Activated CD4-positive, alpha-beta memory T cell treated with anti-CD3 and anti-CD28 coated beads for 36 hours (primary cell): ENCODE measurements around the gene ADAM8. TPM values are rescaled to one million over a fixed set of nuclear protein-coding genes. Genes with fewer than 3 reads are reported as not detected.

Source experiments
- CTCF ChIA-PET: fragments of 350-600 bp; sonication (Branson Sonifier 250); formaldehyde crosslinking; loops from one replicate; lab custom pipeline; 2021; ENCODE audit warnings: antibody characterized with exemption, inconsistent platforms; lab: Charles Lee
- POLR2A ChIA-PET: fragments of 350-600 bp; sonication (Branson Sonifier 250); formaldehyde crosslinking; loops from one replicate; lab custom pipeline; 2021; ENCODE audit warnings: antibody characterized with exemption; lab: Charles Lee
- DNase-seq: peaks from one replicate; pipeline ENCODE4 v3.0.0-alpha.2; 2020
- H3K27ac Mint-ChIP-seq: one replicate; pipeline ENCODE4 v1.8.0; 2021; ENCODE audit warnings: mixed read lengths
- H3K27me3 Mint-ChIP-seq: one replicate; pipeline ENCODE4 v1.8.0; 2021; ENCODE audit warnings: mixed read lengths
- H3K36me3 Mint-ChIP-seq: one replicate; pipeline ENCODE4 v1.8.0; 2021; ENCODE audit warnings: mixed read lengths
- H3K4me1 Mint-ChIP-seq: one replicate; pipeline ENCODE4 v1.8.0; 2021; ENCODE audit warnings: low read depth, mixed read lengths
- H3K4me3 Mint-ChIP-seq: one replicate; pipeline ENCODE4 v1.8.0; 2021; ENCODE audit warnings: mild to moderate bottlenecking, mixed read lengths
- H3K9me3 Mint-ChIP-seq: one replicate; pipeline ENCODE4 v1.8.0; 2021; ENCODE audit warnings: mixed read lengths
- intact Hi-C: fragments of 100-400 bp; cut with micrococcal nuclease; formaldehyde crosslinking; loops from one replicate; pipeline ENCODE4 v1.15.1; 2023
- total RNA-seq, 2 experiments: library from RNA; stranded (reverse); gene quantifications; one replicate each; pipeline ENCODE4 v1.2.3, GENCODE V29; 2021

ADAM8 gene
- total RNA-seq, 2 experiments from 2014 or later: 160 to 165 TPM

DNA sequence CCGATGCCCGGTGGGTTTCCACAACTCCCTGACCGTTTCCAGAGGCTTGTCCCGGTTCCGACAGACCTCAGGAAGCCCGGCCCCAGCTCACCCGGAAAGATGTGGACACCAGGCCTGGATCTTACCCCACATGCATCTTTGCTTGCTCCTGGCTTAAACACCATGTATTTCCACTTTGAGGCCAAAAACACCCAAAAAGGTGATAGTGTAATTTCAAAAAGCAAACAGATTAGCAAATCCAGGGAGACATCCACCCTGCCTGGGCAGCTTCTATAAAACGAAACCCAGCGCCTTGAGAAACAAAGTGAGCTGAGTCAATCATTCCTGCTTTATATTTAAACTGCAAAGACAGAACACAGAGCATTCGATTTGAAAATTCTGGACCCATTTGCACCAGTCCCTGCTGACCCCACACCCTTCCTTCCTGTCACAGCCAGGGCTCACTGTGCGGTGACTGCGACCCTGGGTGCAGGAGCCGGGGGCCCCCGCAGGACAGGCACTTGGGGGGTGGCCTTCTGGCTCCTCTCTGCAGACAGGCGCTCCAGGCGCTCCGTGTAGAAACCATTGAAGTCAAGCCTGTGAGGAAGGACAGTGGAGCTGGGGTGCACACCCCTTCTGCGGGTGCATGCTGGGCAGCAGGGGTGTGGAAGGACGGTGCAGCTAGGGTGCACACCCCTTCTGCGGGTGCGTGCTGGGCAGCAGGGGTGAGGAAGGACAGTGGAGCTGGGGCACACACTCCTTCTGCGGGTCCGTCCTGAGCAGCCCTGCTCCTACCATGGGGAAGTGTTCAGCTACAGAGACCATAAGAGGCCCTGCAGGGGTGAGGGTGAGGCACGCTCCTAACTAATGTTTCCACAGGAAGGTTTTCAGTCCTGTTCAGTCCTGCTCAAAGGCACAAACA is 2.9 kb upstream of the ADAM8 start:
- ChIA-PET POLR2A (interaction anchor here (0.6 to 2.3 kb wide), 3 partner anchors 20 to 136 kb away, joined by 3 to 6 read pairs (median 4); no protein-coding TSS in a partner anchor), CTCF (interaction anchor here (1.5 to 3.6 kb wide), 3 partner anchors 21 to 50 kb away, joined by 4 to 16 read pairs (median 5); no protein-coding TSS in a partner anchor)
- Mint-ChIP-seq H3K36me3 (peaks cover 23% of the 10 kb centered on the region), H3K4me1 (peaks cover 26% of the 10 kb centered on the region), H3K27me3 (no peaks in the 10 kb centered on the region), H3K9me3 (no peaks in the 10 kb centered on the region), H3K27ac (no peak overlapping the region), H3K4me3 (no peak overlapping the region)
- intact Hi-C loops: no loop called here
- DNase-seq: no peak

DNA sequence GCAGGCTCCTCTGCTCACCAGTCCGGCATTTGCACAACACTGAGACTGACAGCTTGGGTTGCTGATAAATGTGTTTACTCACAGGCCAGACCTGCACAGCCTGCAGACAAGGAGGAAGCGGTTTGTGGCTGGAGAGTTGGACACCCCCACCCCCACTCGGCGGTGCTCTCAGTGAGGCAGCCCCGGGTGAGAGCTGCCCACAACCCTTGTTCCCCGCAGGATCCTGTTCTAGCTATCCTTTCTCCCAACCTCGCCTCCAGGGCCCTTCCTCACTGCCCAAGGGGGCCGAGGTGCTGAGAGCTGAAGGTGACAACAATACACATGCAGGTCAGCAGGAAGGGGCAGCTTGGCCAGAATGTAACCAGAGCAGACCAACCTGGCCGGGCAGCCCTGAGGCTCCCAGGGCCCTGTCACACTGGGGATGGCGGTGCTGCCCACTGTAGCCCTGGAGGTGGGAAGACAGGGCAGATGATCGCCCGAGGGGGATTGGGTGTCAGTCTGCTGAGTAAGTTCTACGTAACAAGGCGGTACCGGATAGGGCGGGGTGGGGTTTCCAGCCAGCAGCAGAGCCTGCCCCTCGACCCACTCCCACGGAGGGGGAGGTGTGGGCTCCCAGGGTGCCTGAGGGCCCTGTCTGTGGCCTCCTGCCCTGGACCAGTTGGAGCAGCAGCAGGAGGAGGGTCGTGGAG is 2.1 kb upstream of the ADAM8 start:
- peaks cover 28% of the 10 kb centered on the region for H3K4me1 Mint-ChIP-seq
- H3K4me3 Mint-ChIP-seq: peak overlapping the region; percentile 63
- no peaks in the 10 kb centered on the region for H3K9me3 Mint-ChIP-seq
- H3K36me3 Mint-ChIP-seq: peaks cover 22% of the 10 kb centered on the region
- H3K27me3 Mint-ChIP-seq: no peaks in the 10 kb centered on the region
- DNase-seq: peak; percentile 83
- POLR2A ChIA-PET: interaction anchor here (1.3 to 5.1 kb wide), 4 partner anchors 15 to 29 kb away, joined by 4 to 61 read pairs (median 5); no protein-coding TSS in a partner anchor
- CTCF ChIA-PET: interaction anchor here (1.1 to 3.6 kb wide), 5 partner anchors 20 to 135 kb away, joined by 3 to 16 read pairs (median 5); no protein-coding TSS in a partner anchor
- peak overlapping the region; percentile 85 for H3K27ac Mint-ChIP-seq
- intact Hi-C loops: no loop called here

DNA sequence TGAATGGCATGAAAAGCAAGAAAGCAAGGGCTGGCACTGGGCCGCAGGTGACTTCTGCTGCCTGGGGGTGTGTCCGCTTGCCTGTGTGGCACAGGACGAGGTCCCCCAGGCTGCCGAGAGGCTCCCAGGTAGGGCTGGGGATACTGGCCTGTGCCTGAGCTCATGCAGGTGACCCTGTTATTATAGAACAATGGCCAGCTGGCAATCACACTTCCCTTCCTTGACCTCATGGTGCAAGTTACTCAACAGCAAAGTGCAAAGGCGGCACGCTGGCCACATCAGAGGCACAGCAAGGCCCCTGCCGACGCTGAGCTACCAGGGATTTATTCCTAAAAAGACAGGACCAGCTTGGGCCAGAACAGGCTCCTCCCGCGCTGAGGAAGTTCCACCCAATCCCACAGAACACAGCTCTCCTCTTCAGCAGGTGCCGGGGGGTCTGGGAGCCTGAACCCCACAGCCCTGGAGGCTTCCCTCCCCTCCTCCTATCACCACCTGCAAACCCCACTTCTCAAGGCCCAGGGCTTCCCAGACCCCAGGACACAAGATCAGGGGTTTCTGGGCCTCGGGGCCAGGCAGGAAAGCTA is 1.4 kb upstream of the ADAM8 start:
- Mint-ChIP-seq H3K4me1 (peaks cover 28% of the 10 kb centered on the region), H3K36me3 (peaks cover 21% of the 10 kb centered on the region), H3K27me3 (no peaks in the 10 kb centered on the region), H3K9me3 (no peaks in the 10 kb centered on the region), H3K27ac (peak overlapping the region; percentile 85), H3K4me3 (peak overlapping the region; percentile 63)
- POLR2A ChIA-PET: interaction anchor here (1.3 to 5.1 kb wide), 4 partner anchors 14 to 30 kb away, joined by 4 to 61 read pairs (median 5); no protein-coding TSS in a partner anchor
- intact Hi-C loops: no loop called here
- CTCF ChIA-PET: interaction anchor here (1.1 to 3.6 kb wide), 5 partner anchors 19 to 134 kb away, joined by 3 to 16 read pairs (median 5); no protein-coding TSS in a partner anchor
- DNase-seq: no peak

DNA sequence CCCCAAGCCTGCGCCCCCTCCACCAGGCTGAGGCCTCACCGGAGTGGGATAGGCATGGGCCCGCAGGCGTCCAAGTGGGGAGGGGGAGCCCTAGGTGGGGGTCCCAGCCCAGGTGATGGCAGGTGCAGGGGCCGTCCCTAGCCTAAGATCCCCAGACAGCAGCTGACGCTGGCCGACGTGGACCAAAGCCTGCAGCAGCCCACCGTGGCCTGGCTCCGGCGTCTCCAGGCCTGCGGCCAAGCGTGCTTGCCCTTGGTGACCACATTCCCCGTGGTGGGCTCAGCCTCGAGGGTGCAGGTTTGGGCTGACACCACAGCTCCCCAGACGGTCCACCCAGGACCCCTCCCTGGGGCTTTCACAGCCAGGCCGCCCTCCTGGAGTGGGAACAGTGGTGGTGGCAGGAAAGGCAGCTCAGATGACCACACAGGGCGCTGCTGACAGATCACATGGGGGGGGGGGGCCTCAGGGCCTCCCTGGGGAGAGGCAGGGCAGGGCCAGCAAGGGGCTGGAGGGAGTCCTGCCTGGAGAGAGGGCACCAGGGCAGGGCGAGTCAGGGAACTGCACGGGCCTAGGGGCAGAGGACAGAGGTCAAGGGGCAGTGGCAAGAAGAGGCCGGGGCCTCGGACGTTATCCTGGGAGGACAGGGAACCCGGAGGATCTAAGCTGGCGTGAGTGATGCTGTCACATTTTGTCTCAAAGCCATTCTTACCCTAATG is 767 bp upstream of the ADAM8 start:
- Mint-ChIP-seq H3K4me3 (peak overlapping the region; percentile 20), H3K27ac (no peak overlapping the region), H3K4me1 (peaks cover 28% of the 10 kb centered on the region), H3K27me3 (no peaks in the 10 kb centered on the region), H3K9me3 (no peaks in the 10 kb centered on the region), H3K36me3 (peaks cover 19% of the 10 kb centered on the region)
- POLR2A ChIA-PET: interaction anchor here (0.6 to 5.1 kb wide), 4 partner anchors 14 to 94 kb away, joined by 4 to 61 read pairs (median 5); no protein-coding TSS in a partner anchor
- no peak for DNase-seq
- CTCF ChIA-PET: interaction anchor here (1.1 to 3.6 kb wide), 3 partner anchors 18 to 134 kb away, joined by 3 to 16 read pairs (median 5); no protein-coding TSS in a partner anchor
- intact Hi-C loops: no loop called here

DNA sequence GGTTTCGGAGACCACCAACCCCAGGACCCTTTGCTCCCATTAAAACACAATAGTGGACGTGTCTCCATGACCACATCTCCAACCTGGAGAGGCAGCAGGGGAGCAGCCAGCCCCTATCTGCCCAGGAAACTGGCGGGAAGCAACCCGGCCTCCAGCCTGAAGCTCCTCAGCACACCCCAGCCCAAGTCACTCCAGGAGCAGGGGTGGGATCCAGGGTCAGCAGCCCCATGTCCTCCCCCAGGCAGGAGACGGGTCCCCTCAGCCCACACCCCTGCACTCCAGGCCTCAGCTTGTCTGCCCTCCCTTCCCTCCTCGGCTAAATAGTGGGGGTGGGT is 601 bp downstream of the ADAM8 start:
- H3K36me3 Mint-ChIP-seq: peaks cover 25% of the 10 kb centered on the region
- no peaks in the 10 kb centered on the region for H3K9me3 Mint-ChIP-seq
- peak overlapping the region; percentile 91 for H3K4me3 Mint-ChIP-seq
- H3K27me3 Mint-ChIP-seq: no peaks in the 10 kb centered on the region
- ChIA-PET CTCF (interaction anchor here (0.7 to 4.2 kb wide), 7 partner anchors 10 to 132 kb away, joined by 4 to 28 read pairs (median 14); no protein-coding TSS in a partner anchor), POLR2A (interaction anchor here (1.2 to 5.1 kb wide), 6 partner anchors 10 to 31 kb away, joined by 3 to 61 read pairs (median 12); no protein-coding TSS in a partner anchor)
- DNase-seq: no peak
- intact Hi-C loops: no loop called here
- peaks cover 28% of the 10 kb centered on the region for H3K4me1 Mint-ChIP-seq
- peak overlapping the region; percentile 93 for H3K27ac Mint-ChIP-seq

DNA sequence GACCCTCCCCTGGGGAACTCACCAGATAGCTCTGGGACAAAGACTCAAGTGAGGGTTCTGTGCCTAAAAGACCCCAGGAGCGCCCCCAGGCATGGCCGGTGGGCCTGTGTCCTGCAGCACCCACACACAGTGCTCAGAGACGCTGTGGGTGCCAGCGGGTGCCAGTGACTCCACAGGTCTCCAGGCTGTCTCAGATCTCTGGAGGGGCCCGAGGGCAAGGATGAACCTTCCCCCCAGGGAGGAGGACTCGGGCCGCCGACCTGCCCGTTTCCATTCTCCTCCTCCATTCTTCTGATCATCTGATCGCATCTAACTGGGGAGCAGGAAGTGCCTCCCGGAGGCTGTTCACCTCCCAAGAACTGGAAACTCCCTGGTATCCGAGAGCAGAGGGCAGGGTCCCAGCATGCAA is 980 bp downstream of the ADAM8 start:
- Mint-ChIP-seq H3K4me1 (peaks cover 28% of the 10 kb centered on the region), H3K9me3 (no peaks in the 10 kb centered on the region), H3K4me3 (peak overlapping the region; percentile 91), H3K27me3 (no peaks in the 10 kb centered on the region), H3K36me3 (peaks cover 27% of the 10 kb centered on the region), H3K27ac (peak overlapping the region; percentile 93)
- CTCF ChIA-PET: interaction anchor here (0.7 to 4.2 kb wide), 8 partner anchors 9 to 132 kb away, joined by 3 to 28 read pairs (median 11); no protein-coding TSS in a partner anchor
- peak; percentile 76 for DNase-seq
- intact Hi-C loops: loop anchor here (1.0 kb wide), 5 partner anchors 16 to 1375 kb away; partner anchors contain the start of genes TUBGCP2 and ZNF511
- POLR2A ChIA-PET: interaction anchor here (0.9 to 5.1 kb wide), 7 partner anchors 9 to 82 kb away, joined by 3 to 61 read pairs (median 11); partner anchors contain the start of gene FUOM

GRCh38 chr10:133274751-133275683 is 1.7 kb downstream of the ADAM8 start:
- Mint-ChIP-seq H3K27ac (peak overlapping the region; percentile 93), H3K4me1 (peaks cover 28% of the 10 kb centered on the region), H3K27me3 (no peaks in the 10 kb centered on the region), H3K4me3 (peak overlapping the region; percentile 91), H3K36me3 (peaks cover 30% of the 10 kb centered on the region), H3K9me3 (no peaks in the 10 kb centered on the region)
- POLR2A ChIA-PET: interaction anchor here (0.9 to 5.1 kb wide), 7 partner anchors 9 to 83 kb away, joined by 3 to 61 read pairs (median 11); partner anchors contain the start of gene FUOM
- intact Hi-C loops: loop anchor here (1.0 kb wide), 5 partner anchors 16 to 1375 kb away; partner anchors contain the start of genes TUBGCP2 and ZNF511
- CTCF ChIA-PET: interaction anchor here (0.8 to 4.2 kb wide), 8 partner anchors 12 to 131 kb away, joined by 3 to 28 read pairs (median 11); no protein-coding TSS in a partner anchor
- peak; percentile 95 for DNase-seq

GRCh38 chr10:133273534-133274143 is 3.0 kb downstream of the ADAM8 start:
- Mint-ChIP-seq H3K36me3 (peaks cover 30% of the 10 kb centered on the region), H3K27ac (no peak overlapping the region), H3K4me3 (no peak overlapping the region), H3K4me1 (peaks cover 19% of the 10 kb centered on the region), H3K27me3 (no peaks in the 10 kb centered on the region), H3K9me3 (no peaks in the 10 kb centered on the region)
- DNase-seq: no peak
- intact Hi-C loops: no loop called here
- ChIA-PET CTCF (interaction anchor here (2.6 to 4.2 kb wide), 2 partner anchors 10 to 130 kb away, joined by 14 to 15 read pairs; no protein-coding TSS in a partner anchor), POLR2A (no interaction called here)

GRCh38 chr10:133272964-133273420 is 3.7 kb downstream of the ADAM8 start:
- DNase-seq: no peak
- Mint-ChIP-seq H3K27ac (no peak overlapping the region), H3K4me1 (peaks cover 12% of the 10 kb centered on the region), H3K9me3 (no peaks in the 10 kb centered on the region), H3K4me3 (no peak overlapping the region), H3K27me3 (no peaks in the 10 kb centered on the region), H3K36me3 (peaks cover 28% of the 10 kb centered on the region)
- intact Hi-C loops: no loop called here
- ChIA-PET CTCF (interaction anchor here (1.2 to 4.2 kb wide), 2 partner anchors 10 to 35 kb away, joined by 3 to 15 read pairs; no protein-coding TSS in a partner anchor), POLR2A (no interaction called here)
